ENCODE data around the gene SH3BP4.

DNA sequence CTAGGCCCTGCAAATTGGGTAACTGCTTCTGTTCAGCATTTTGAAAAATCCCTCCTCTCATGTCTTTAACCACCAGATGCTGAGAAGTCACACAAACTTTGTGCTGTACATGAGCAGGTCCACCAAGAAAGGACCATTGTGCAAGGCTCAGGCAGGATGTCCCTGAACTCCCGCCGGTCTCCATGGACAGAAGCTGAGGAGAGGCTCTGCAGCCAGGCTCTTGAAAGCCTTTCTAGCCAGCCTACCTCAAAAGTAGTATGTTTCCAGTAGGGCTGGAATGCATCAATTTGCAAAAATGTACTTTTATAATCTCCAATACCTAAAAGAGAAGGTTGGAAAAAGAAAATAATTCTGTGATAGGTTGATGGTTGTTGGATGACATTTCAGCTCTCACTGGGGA, 47.0 kb upstream of the SH3BP4 start:
- TF ChIP-seq, protein P1, sequence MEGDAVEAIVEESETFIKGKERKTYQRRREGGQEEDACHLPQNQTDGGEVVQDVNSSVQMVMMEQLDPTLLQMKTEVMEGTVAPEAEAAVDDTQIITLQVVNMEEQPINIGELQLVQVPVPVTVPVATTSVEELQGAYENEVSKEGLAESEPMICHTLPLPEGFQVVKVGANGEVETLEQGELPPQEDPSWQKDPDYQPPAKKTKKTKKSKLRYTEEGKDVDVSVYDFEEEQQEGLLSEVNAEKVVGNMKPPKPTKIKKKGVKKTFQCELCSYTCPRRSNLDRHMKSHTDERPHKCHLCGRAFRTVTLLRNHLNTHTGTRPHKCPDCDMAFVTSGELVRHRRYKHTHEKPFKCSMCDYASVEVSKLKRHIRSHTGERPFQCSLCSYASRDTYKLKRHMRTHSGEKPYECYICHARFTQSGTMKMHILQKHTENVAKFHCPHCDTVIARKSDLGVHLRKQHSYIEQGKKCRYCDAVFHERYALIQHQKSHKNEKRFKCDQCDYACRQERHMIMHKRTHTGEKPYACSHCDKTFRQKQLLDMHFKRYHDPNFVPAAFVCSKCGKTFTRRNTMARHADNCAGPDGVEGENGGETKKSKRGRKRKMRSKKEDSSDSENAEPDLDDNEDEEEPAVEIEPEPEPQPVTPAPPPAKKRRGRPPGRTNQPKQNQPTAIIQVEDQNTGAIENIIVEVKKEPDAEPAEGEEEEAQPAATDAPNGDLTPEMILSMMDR (conservative IDR thresholded peaks at IDR 0.05; ENCODE audit: low read length) = no peak
- no peak for TF ChIP-seq EZH2phosphoT487 (IDR thresholded peaks at IDR 0.05; ENCODE audit: borderline replicate concordance, low read depth, low read length)
